Measurements from ENCODE around the gene TNFAIP8. TPM values are rescaled to one million over a fixed set of nuclear protein-coding genes. Genes with fewer than 3 reads are reported as not detected.

TNFAIP8 gene
- total RNA-seq, 4 donors from 2014 or later: 20.2 to 26.2 (median 22.5) TPM

DNA sequence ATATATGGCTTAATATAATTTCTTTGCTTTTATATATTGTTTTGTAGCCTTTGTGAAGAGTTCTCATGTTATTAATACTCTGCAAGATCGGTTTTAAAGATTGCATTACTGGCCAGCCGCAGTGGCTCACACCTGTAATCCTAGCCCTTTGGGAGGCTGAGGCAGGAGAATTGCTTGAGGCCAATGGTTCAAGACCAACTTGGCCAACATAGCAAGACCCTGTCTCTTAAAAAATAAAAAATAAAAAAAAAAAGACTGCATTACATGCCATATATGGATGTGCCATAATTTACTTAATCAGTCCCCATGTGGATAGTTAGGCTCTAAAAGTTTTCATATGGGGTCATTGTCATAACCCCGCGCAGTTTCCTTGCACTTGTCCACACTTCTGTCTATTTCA, 31.0 kb upstream of the TNFAIP8 start:
- 97% methylated on average over 4 of the region's 4 CpGs for WGBS
- Histone ChIP-seq H3K27ac (replicated peaks in 1 of 4) (peak overlapping the region in 1 of 4 donors; percentile 5), H3K4me1 (peaks cover 13 to 33% (median 23%) of the 10 kb centered on the region in 4 donors), H3K4me3 (no peak overlapping the region), H3K9me3 (no peaks in the 10 kb centered on the region), H3K36me3 (no peaks in the 10 kb centered on the region), H3K27me3 (no peaks in the 10 kb centered on the region)
- intact Hi-C loops (cut with DNase I): no loop called here
- DNase-seq (ENCODE audit: extremely low spot score): no peak
- TF ChIP-seq CTCF (IDR thresholded peaks at IDR 0.05): no peak
- no peak for TF ChIP-seq EP300 (IDR thresholded peaks at IDR 0.05)
- no peak for TF ChIP-seq POLR2A (IDR thresholded peaks at IDR 0.05; ENCODE audit: low read depth)
- TF ChIP-seq POLR2AphosphoS5 (IDR thresholded peaks at IDR 0.05): no peak

GRCh38 chr5:119327018-119327417, 28.8 kb upstream of the TNFAIP8 start:
- Histone ChIP-seq H3K4me1 (peaks cover 13 to 44% (median 31%) of the 10 kb centered on the region in 4 donors), H3K9me3 (no peaks in the 10 kb centered on the region), H3K27ac (replicated peaks in 1 of 4) (no peak overlapping the region), H3K4me3 (no peak overlapping the region), H3K27me3 (no peaks in the 10 kb centered on the region), H3K36me3 (no peaks in the 10 kb centered on the region)
- intact Hi-C loops (cut with DNase I): no loop called here
- WGBS: 76% methylated on average over 5 of the region's 5 CpGs
- no peak for DNase-seq (ENCODE audit: extremely low spot score)
- TF ChIP-seq CTCF (IDR thresholded peaks at IDR 0.05): no peak
- TF ChIP-seq EP300 (IDR thresholded peaks at IDR 0.05): no peak
- no peak for TF ChIP-seq POLR2A (IDR thresholded peaks at IDR 0.05; ENCODE audit: low read depth)
- no peak for TF ChIP-seq POLR2AphosphoS5 (IDR thresholded peaks at IDR 0.05)

- TF ChIP-seq POLR2AphosphoS5 (IDR thresholded peaks at IDR 0.05): no peak
- TF ChIP-seq EP300 (IDR thresholded peaks at IDR 0.05): no peak
- TF ChIP-seq CTCF (IDR thresholded peaks at IDR 0.05): no peak
- TF ChIP-seq POLR2A (IDR thresholded peaks at IDR 0.05; ENCODE audit: low read depth): no peak
- Histone ChIP-seq H3K4me1 (peaks cover 6 to 44% (median 27%) of the 10 kb centered on the region in 4 donors), H3K27me3 (no peaks in the 10 kb centered on the region), H3K9me3 (no peaks in the 10 kb centered on the region), H3K4me3 (no peak overlapping the region), H3K27ac (replicated peaks in 1 of 4) (peak overlapping the region in 3 of 4 donors; percentile 1 to 24 (median 22)), H3K36me3 (no peaks in the 10 kb centered on the region)
- DNase-seq (ENCODE audit: extremely low spot score): no peak
- intact Hi-C loops (cut with DNase I): no loop called here
- WGBS: 70% methylated on average over 10 of the region's 10 CpGs
Measured at GRCh38 chr5:119328753-119329602, 26.8 kb upstream of the TNFAIP8 start.

DNA sequence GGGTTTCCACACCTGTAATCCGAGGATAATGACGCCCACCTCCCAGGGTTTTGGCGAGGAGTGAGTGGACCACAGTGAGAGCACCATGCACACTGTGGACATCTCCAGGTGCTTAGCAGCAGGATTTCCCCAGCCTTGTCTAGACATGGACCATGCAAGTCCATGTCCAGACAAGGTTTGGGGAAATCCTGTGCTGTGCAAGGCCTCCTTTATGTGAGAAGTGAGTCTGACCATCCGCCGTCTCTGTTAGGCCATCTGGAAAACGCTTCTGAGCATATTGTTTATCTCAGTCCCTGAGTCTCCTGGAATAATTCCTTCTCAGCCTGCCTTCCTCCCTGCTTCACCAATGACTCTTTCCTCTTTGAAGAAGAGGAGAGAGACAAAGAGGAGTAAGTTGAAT, 26.2 kb upstream of the TNFAIP8 start:
- Histone ChIP-seq H3K36me3 (no peaks in the 10 kb centered on the region), H3K4me3 (no peak overlapping the region), H3K4me1 (peaks cover 7 to 39% (median 28%) of the 10 kb centered on the region in 4 donors), H3K27ac (replicated peaks in 1 of 4) (peak overlapping the region in 1 of 4 donors; percentile 22), H3K9me3 (no peaks in the 10 kb centered on the region), H3K27me3 (no peaks in the 10 kb centered on the region)
- DNase-seq (ENCODE audit: extremely low spot score): no peak
- TF ChIP-seq CTCF (IDR thresholded peaks at IDR 0.05) (no peak), POLR2A (IDR thresholded peaks at IDR 0.05; ENCODE audit: low read depth) (no peak), POLR2AphosphoS5 (IDR thresholded peaks at IDR 0.05) (no peak), EP300 (IDR thresholded peaks at IDR 0.05) (no peak)
- intact Hi-C loops (cut with DNase I): loop anchor here (5.0 to 10.0 kb wide), 2 partner anchors 57 to 345 kb away; partner anchors contain the start of gene DTWD2
- WGBS: 78% methylated on average over 6 of the region's 6 CpGs

Measured in esophagus muscularis mucosa (tissue), 4 donors.